HEK293T (cell line): Measurements from ENCODE around the gene MOAP1.

Experiments used
- ARNT ChIP-seq: fragments of 450-650 bp; IDR thresholded peaks from 2 replicates; pipeline ENCODE4 v1.6.1; 2017; ENCODE audit warnings: mild to moderate bottlenecking
- ELF4 ChIP-seq: fragments of 450-650 bp; IDR thresholded peaks from 2 replicates; pipeline ENCODE4 v1.6.1; 2017; ENCODE audit warnings: antibody characterized with exemption
- FOXA1 ChIP-seq: fragments of 450-650 bp; IDR thresholded peaks from 2 replicates; pipeline ENCODE4 v1.6.1; 2016; ENCODE audit warnings: mild to moderate bottlenecking
- FOXK2 ChIP-seq: fragments of 450-650 bp; IDR thresholded peaks from 2 replicates; pipeline ENCODE4 v1.6.1; 2016; ENCODE audit warnings: mild to moderate bottlenecking
- FOXM1 ChIP-seq: fragments of 450-650 bp; IDR thresholded peaks from 2 replicates; pipeline ENCODE4 v1.6.1; 2017; ENCODE audit warnings: mild to moderate bottlenecking, borderline replicate concordance
- HDGF ChIP-seq: fragments of 450-650 bp; IDR thresholded peaks from 2 replicates; pipeline ENCODE4 v1.6.1; 2017; ENCODE audit warnings: antibody characterized with exemption, borderline replicate concordance
- LEF1 ChIP-seq: fragments of 450-650 bp; IDR thresholded peaks from 2 replicates; pipeline ENCODE4 v1.6.1; 2017; ENCODE audit warnings: mild to moderate bottlenecking, borderline replicate concordance
- NFRKB ChIP-seq: fragments of 450-650 bp; IDR thresholded peaks from 2 replicates; pipeline ENCODE4 v1.6.1; 2016; ENCODE audit warnings: mild to moderate bottlenecking, moderate library complexity
- SP1 ChIP-seq: fragments of 450-650 bp; IDR thresholded peaks from 2 replicates; pipeline ENCODE4 v1.6.1; 2017
- SUZ12 ChIP-seq: fragments of 450-650 bp; IDR thresholded peaks from 2 replicates; pipeline ENCODE4 v1.6.1; 2016; ENCODE audit warnings: mild to moderate bottlenecking
- TARDBP ChIP-seq: fragments of 450-650 bp; IDR thresholded peaks from 2 replicates; pipeline ENCODE4 v1.6.1; 2016
- ZNF384 ChIP-seq: fragments of 450-650 bp; IDR thresholded peaks from 2 replicates; pipeline ENCODE4 v1.6.1; 2016

DNA sequence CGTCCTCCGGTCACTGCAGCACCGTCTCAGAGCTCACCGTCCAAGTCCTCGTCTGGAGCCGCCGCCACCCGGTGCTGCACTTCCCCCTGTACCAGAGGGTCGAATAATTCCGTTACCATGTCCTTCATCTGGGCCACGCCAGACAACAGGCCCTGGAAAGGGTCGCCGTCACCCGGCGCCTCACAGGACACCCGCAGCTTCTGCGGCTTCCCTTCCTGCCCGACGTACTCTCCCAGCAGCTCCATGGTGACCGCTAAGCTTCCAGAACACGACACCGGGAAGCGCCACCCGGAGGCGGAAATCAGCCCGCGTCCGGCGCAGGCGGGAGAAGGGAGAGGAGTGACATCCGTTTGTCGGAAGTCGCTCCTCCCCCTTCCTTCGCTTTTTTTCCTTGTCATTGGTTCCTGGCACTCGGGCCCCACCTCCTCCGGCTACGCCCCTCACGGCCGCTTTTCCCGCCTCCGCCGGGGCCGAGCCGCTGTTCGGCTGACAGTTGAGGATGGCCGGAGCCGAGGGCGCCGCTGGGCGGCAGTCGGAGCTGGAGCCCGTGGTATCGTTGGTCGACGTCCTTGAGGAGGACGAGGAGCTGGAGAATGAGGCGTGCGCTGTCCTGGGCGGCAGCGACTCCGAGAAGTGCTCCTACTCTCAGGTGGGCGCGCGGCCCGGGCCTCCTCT lies 22.2 kb upstream of the MOAP1 start, which contains the start of the genes GON7 and UBR7:
- TF ChIP-seq SP1, result no peak
- TF ChIP-seq FOXM1, result no peak
- TF ChIP-seq ARNT, result no peak
- no peak for TF ChIP-seq ZNF384
- no peak for TF ChIP-seq SUZ12
- 0 out of 2 replicates have a peak, but pooled peaks have one; percentile 50 for TF ChIP-seq ELF4
- TF ChIP-seq FOXK2, result no peak
- TF ChIP-seq HDGF, result 0 out of 2 replicates have a peak, but pooled peaks have one; percentile 75
- no peak for TF ChIP-seq TARDBP
- no peak for TF ChIP-seq NFRKB
- no peak for TF ChIP-seq FOXA1
- no peak for TF ChIP-seq LEF1
